Measurements from ENCODE around the gene ARID5B.

The ARID5B gene

DNA sequence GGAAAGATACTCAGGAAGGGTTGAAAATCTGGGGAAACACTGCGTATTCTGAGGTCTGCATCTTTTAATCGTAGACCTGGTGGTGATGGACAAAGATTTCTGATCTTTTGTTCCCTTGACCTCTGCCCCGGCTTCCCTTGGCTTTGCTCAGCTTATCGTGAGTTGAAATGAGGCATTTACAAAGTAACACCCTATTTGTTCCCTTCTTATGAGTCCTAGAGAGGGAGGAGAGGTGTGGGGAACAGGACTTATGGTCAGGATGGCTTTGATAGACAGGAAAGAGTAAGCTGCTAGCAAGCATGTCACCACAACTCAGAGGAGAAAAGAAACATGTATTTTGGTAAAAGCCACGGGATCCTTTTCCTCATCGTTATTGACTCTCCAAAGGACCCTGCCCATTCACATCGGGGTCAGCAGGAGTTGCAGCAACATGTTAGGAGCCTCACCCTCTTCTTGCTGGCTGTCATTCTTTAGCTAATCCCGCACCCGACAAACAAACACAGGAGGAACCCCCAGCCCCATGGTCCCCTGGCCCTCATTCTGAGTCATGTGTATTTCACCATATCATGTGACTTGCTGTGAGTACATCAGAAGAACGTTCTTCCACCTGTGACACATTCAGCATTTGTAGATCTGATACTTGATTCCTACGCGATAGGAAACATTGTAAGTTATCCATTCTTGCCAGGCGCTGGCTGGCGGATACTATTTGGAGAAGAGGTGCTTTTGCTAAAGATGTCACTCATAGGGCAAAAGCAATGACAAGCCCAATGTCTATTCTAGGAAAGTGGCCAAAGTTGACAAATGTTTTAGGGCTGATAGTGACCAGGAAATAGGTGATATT, 197.0 kb downstream of the ARID5B start:
- H3K36me3 ChIP-seq (ENCODE audit: control insufficient read depth in 2 of 2, insufficient read depth in 1 of 2, low read length in 2 of 2): no peaks in the 10 kb centered on the region
- no peaks in the 10 kb centered on the region for H3K4me1 ChIP-seq (ENCODE audit: control insufficient read depth, insufficient read depth, low read length)
- no peak overlapping the region for H3K4me3 ChIP-seq (ENCODE audit: low read depth, low read length)
- ChIA-PET CTCF (interaction anchor here (1.2 kb wide), 1 partner anchor 55 kb away, joined by 4 read pairs; no protein-coding TSS in a partner anchor), POLR2A (no interaction called here)
- TF ChIP-seq ZNF747 (tag by site-specific recombination; IDR thresholded peaks at IDR 0.05): no peak
- TF ChIP-seq ZNF391 (tag by site-specific recombination; IDR thresholded peaks at IDR 0.05; ENCODE audit: borderline replicate concordance, low read depth): no peak
- no peak for TF ChIP-seq ZNF529 (tag by site-specific recombination; IDR thresholded peaks at IDR 0.05; ENCODE audit: insufficient replicate concordance)
- TF ChIP-seq ZNF776 (tag by site-specific recombination; IDR thresholded peaks at IDR 0.05; ENCODE audit: borderline replicate concordance): no peak
- TF ChIP-seq ZSCAN23 (tag by site-specific recombination; IDR thresholded peaks at IDR 0.05): no peak
- no peak for TF ChIP-seq ZNF664 (tag by site-specific recombination; IDR thresholded peaks at IDR 0.05)
- TF ChIP-seq ZNF843 (tag by site-specific recombination; IDR thresholded peaks at IDR 0.05): no peak
- TF ChIP-seq ZNF558 (tag by site-specific recombination; IDR thresholded peaks at IDR 0.05): no peak
- no peak for TF ChIP-seq HIC1 (tag by site-specific recombination; IDR thresholded peaks at IDR 0.05)
- no peak for TF ChIP-seq ZNF792 (tag by site-specific recombination; IDR thresholded peaks at IDR 0.05)
- no peak for TF ChIP-seq SCRT2 (tag by site-specific recombination; IDR thresholded peaks at IDR 0.05)
- TF ChIP-seq ZNF274 (IDR thresholded peaks at IDR 0.05; ENCODE audit: low read length): no peak
- TF ChIP-seq ZNF274 (tag by site-specific recombination; IDR thresholded peaks at IDR 0.05; ENCODE audit: borderline replicate concordance): no peak
- TF ChIP-seq PRDM4 (tag by site-specific recombination; IDR thresholded peaks at IDR 0.05): no peak
- no peaks in the 10 kb centered on the region for H3K9me3 ChIP-seq (ENCODE audit: control insufficient read depth, insufficient read depth, low read depth, low read length)
- H3K27ac ChIP-seq (ENCODE audit: extremely low read depth, low read depth, low read length): no peak overlapping the region

DNA sequence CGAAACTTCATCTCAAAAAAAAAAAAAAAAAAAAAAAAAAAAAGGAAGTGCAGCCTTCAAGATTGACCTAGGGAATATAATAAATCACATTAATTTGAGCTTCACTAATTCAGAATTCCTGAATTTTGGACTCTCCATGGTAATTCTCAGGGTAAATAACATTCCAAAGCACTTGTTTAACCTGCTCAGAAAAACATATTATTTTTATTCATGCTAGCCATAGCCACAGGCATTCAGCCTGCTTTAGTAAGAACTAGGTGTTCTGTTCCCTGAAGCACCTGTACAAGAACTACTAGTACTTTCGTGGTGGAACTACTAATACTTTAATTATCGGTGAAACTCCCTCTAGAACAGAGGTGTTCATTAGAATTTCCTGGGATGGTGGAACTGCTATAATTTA, 197.8 kb downstream of the ARID5B start:
- Histone ChIP-seq H3K4me3 (ENCODE audit: low read depth, low read length) (no peak overlapping the region), H3K36me3 (ENCODE audit: control insufficient read depth in 2 of 2, insufficient read depth in 1 of 2, low read length in 2 of 2) (no peaks in the 10 kb centered on the region), H3K9me3 (ENCODE audit: control insufficient read depth, insufficient read depth, low read depth, low read length) (no peaks in the 10 kb centered on the region), H3K4me1 (ENCODE audit: control insufficient read depth, insufficient read depth, low read length) (no peaks in the 10 kb centered on the region), H3K27ac (ENCODE audit: extremely low read depth, low read depth, low read length) (no peak overlapping the region)
- POLR2A ChIA-PET: no interaction called here
- CTCF ChIA-PET: no interaction called here
- no peak for TF ChIP-seq ZNF791 (tag by site-specific recombination; IDR thresholded peaks at IDR 0.05)
- TF ChIP-seq, protein P1, sequence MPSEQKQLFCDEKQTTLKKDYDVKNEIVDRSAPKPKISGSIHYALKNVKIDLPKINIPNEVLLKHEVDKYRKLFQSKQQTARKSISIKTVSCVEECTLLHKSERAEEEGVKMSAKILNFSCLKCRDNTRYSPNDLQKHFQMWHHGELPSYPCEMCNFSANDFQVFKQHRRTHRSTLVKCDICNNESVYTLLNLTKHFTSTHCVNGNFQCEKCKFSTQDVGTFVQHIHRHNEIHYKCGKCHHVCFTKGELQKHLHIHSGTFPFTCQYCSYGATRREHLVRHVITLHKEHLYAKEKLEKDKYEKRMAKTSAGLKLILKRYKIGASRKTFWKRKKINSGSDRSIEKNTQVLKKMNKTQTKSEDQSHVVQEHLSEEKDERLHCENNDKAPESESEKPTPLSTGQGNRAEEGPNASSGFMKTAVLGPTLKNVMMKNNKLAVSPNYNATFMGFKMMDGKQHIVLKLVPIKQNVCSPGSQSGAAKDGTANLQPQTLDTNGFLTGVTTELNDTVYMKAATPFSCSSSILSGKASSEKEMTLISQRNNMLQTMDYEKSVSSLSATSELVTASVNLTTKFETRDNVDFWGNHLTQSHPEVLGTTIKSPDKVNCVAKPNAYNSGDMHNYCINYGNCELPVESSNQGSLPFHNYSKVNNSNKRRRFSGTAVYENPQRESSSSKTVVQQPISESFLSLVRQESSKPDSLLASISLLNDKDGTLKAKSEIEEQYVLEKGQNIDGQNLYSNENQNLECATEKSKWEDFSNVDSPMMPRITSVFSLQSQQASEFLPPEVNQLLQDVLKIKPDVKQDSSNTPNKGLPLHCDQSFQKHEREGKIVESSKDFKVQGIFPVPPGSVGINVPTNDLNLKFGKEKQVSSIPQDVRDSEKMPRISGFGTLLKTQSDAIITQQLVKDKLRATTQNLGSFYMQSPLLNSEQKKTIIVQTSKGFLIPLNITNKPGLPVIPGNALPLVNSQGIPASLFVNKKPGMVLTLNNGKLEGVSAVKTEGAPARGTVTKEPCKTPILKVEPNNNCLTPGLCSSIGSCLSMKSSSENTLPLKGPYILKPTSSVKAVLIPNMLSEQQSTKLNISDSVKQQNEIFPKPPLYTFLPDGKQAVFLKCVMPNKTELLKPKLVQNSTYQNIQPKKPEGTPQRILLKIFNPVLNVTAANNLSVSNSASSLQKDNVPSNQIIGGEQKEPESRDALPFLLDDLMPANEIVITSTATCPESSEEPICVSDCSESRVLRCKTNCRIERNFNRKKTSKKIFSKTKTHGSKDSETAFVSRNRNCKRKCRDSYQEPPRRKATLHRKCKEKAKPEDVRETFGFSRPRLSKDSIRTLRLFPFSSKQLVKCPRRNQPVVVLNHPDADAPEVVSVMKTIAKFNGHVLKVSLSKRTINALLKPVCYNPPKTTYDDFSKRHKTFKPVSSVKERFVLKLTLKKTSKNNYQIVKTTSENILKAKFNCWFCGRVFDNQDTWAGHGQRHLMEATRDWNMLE (tag by site-specific recombination; conservative IDR thresholded peaks at IDR 0.05; ENCODE audit: low read depth): no peak
- no peak for TF ChIP-seq ZBTB48 (tag by site-specific recombination; IDR thresholded peaks at IDR 0.05)
- no peak for TF ChIP-seq BCL6B (tag by site-specific recombination; IDR thresholded peaks at IDR 0.05)
- TF ChIP-seq ZNF248 (tag by site-specific recombination; IDR thresholded peaks at IDR 0.05): no peak
- TF ChIP-seq, protein P2, sequence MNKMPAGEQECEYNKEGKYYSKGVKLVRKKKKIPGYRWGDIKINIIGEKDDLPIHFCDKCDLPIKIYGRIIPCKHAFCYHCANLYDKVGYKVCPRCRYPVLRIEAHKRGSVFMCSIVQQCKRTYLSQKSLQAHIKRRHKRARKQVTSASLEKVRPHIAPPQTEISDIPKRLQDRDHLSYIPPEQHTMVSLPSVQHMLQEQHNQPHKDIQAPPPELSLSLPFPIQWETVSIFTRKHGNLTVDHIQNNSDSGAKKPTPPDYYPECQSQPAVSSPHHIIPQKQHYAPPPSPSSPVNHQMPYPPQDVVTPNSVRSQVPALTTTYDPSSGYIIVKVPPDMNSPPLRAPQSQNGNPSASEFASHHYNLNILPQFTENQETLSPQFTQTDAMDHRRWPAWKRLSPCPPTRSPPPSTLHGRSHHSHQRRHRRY (tag by site-specific recombination; IDR thresholded peaks at IDR 0.05): no peak
- TF ChIP-seq, protein P3, sequence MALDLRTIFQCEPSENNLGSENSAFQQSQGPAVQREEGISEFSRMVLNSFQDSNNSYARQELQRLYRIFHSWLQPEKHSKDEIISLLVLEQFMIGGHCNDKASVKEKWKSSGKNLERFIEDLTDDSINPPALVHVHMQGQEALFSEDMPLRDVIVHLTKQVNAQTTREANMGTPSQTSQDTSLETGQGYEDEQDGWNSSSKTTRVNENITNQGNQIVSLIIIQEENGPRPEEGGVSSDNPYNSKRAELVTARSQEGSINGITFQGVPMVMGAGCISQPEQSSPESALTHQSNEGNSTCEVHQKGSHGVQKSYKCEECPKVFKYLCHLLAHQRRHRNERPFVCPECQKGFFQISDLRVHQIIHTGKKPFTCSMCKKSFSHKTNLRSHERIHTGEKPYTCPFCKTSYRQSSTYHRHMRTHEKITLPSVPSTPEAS (tag by site-specific recombination; IDR thresholded peaks at IDR 0.05): no peak

All from HEK293 (cell line).